HUES6 (cell line): ENCODE data around the gene NETO1.

Experiments used
- H3K27ac ChIP-seq: 2 replicates; pipeline ENCODE4 v1.7.0; 2013; ENCODE audit warnings: low read depth, mild to moderate bottlenecking, low read length, inconsistent platforms
- H3K27me3 ChIP-seq: 2 replicates; pipeline ENCODE4 v1.6.1; 2013; ENCODE audit warnings: low read length; ENCODE audit not compliant: control insufficient read depth, insufficient read depth
- H3K36me3 ChIP-seq: 2 replicates; pipeline ENCODE4 v1.6.1; 2013; ENCODE audit warnings: low read length; ENCODE audit not compliant: control insufficient read depth, insufficient read depth
- H3K4me1 ChIP-seq: 2 replicates; pipeline ENCODE4 v1.6.1; 2013; ENCODE audit warnings: low read length; ENCODE audit not compliant: control insufficient read depth, insufficient read depth
- H3K4me3 ChIP-seq: 2 replicates; pipeline ENCODE4 v1.5.1; 2013; ENCODE audit warnings: low read depth, low read length
- H3K9ac ChIP-seq: one replicate; pipeline ENCODE4 v1.6.1; 2013; ENCODE audit warnings: mild to moderate bottlenecking, low read length
- H3K9me3 ChIP-seq: 2 replicates; pipeline ENCODE4 v1.6.1; 2013; ENCODE audit warnings: low read depth, low read length; ENCODE audit not compliant: control insufficient read depth, insufficient read depth

The NETO1 gene

GRCh38 chr18:72867746-72868584 is at the start of gene NETO1:
TSS of gene NETO1 (minus strand) at chr18:72867987. CDS start at chr18:72867291, 696 bp downstream.
- Histone ChIP-seq H3K27me3 (peaks cover 78% of the 10 kb centered on the region), H3K36me3 (no peaks in the 10 kb centered on the region; the same call in 1 of the 2 replicates), H3K9me3 (no peaks in the 10 kb centered on the region), H3K9ac (peak within 1 kb of the TSS; percentile 48), H3K4me1 (no peaks in the 10 kb centered on the region), H3K4me3 (peak within 1 kb of the TSS; percentile 81), H3K27ac (no peak within 1 kb of the TSS)

GRCh38 chr18:72910045-72910444 is 42.3 kb upstream of the NETO1 start:
- Histone ChIP-seq H3K27ac (no peak overlapping the region), H3K4me1 (no peaks in the 10 kb centered on the region), H3K27me3 (peaks cover 3% of the 10 kb centered on the region; the same call in 1 of the 2 replicates), H3K36me3 (no peaks in the 10 kb centered on the region), H3K9me3 (no peaks in the 10 kb centered on the region), H3K4me3 (no peak overlapping the region), H3K9ac (no peak overlapping the region)

GRCh38 chr18:72908181-72908580 is 40.4 kb upstream of the NETO1 start:
- no peak overlapping the region for H3K27ac ChIP-seq
- H3K9ac ChIP-seq = no peak overlapping the region
- H3K36me3 ChIP-seq = no peaks in the 10 kb centered on the region
- H3K4me3 ChIP-seq = no peak overlapping the region
- H3K9me3 ChIP-seq = no peaks in the 10 kb centered on the region
- peaks cover 3% of the 10 kb centered on the region; the same call in 1 of the 2 replicates for H3K27me3 ChIP-seq
- H3K4me1 ChIP-seq = no peaks in the 10 kb centered on the region

- no peaks in the 10 kb centered on the region for H3K36me3 ChIP-seq
- peaks cover 2% of the 10 kb centered on the region; the same call in 1 of the 2 replicates for H3K27me3 ChIP-seq
- no peak overlapping the region for H3K9ac ChIP-seq
- H3K27ac ChIP-seq = no peak overlapping the region
- H3K4me1 ChIP-seq = no peaks in the 10 kb centered on the region
- no peak overlapping the region for H3K4me3 ChIP-seq
- H3K9me3 ChIP-seq = no peaks in the 10 kb centered on the region
These were observed 35.2 kb upstream of the NETO1 start for GRCh38 chr18:72903033-72903432.

- Histone ChIP-seq H3K36me3 (no peaks in the 10 kb centered on the region), H3K27me3 (no peaks in the 10 kb centered on the region), H3K9me3 (no peaks in the 10 kb centered on the region)
These were observed 31.6 kb upstream of the NETO1 start for GRCh38 chr18:72899338-72899737.

GRCh38 chr18:72898870-72899269 is 31.1 kb upstream of the NETO1 start:
- H3K27me3 ChIP-seq = no peaks in the 10 kb centered on the region
- no peak overlapping the region for H3K4me3 ChIP-seq
- H3K9me3 ChIP-seq = no peaks in the 10 kb centered on the region
- H3K27ac ChIP-seq = no peak overlapping the region
- no peaks in the 10 kb centered on the region for H3K4me1 ChIP-seq
- no peak overlapping the region for H3K9ac ChIP-seq
- no peaks in the 10 kb centered on the region for H3K36me3 ChIP-seq

More at GRCh38 chr18:72899338-72899737, 31.6 kb upstream of the NETO1 start:
- Histone ChIP-seq H3K4me3 (no peak overlapping the region), H3K9ac (no peak overlapping the region), H3K27ac (no peak overlapping the region), H3K4me1 (no peaks in the 10 kb centered on the region)

GRCh38 chr18:72895548-72895947 is 27.8 kb upstream of the NETO1 start:
- H3K27me3 ChIP-seq = no peaks in the 10 kb centered on the region
- H3K36me3 ChIP-seq = no peaks in the 10 kb centered on the region
- H3K9me3 ChIP-seq = no peaks in the 10 kb centered on the region
- H3K9ac ChIP-seq = no peak overlapping the region
- H3K4me3 ChIP-seq = no peak overlapping the region
- no peak overlapping the region for H3K27ac ChIP-seq
- H3K4me1 ChIP-seq = no peaks in the 10 kb centered on the region

GRCh38 chr18:72878561-72878960 is 10.8 kb upstream of the NETO1 start:
- H3K27ac ChIP-seq = no peak overlapping the region
- no peaks in the 10 kb centered on the region for H3K27me3 ChIP-seq
- H3K9ac ChIP-seq = no peak overlapping the region
- no peaks in the 10 kb centered on the region for H3K9me3 ChIP-seq
- peaks cover 3% of the 10 kb centered on the region; the same call in 1 of the 2 replicates for H3K4me1 ChIP-seq
- no peaks in the 10 kb centered on the region for H3K36me3 ChIP-seq
- no peak overlapping the region for H3K4me3 ChIP-seq

- H3K9ac ChIP-seq = no peak overlapping the region
- no peaks in the 10 kb centered on the region for H3K36me3 ChIP-seq
- peaks cover 3% of the 10 kb centered on the region; the same call in 1 of the 2 replicates for H3K4me1 ChIP-seq
- H3K27me3 ChIP-seq = no peaks in the 10 kb centered on the region
- no peaks in the 10 kb centered on the region for H3K9me3 ChIP-seq
- no peak overlapping the region for H3K27ac ChIP-seq
- H3K4me3 ChIP-seq = no peak overlapping the region
These were observed 10.4 kb upstream of the NETO1 start for GRCh38 chr18:72878143-72878542.

- no peaks in the 10 kb centered on the region for H3K4me1 ChIP-seq
- no peaks in the 10 kb centered on the region for H3K36me3 ChIP-seq
- no peaks in the 10 kb centered on the region for H3K9me3 ChIP-seq
- no peak overlapping the region for H3K27ac ChIP-seq
- no peak overlapping the region for H3K9ac ChIP-seq
- peaks cover 58% of the 10 kb centered on the region for H3K27me3 ChIP-seq
- no peak overlapping the region for H3K4me3 ChIP-seq
These were observed 3.3 kb upstream of the NETO1 start for GRCh38 chr18:72871091-72871490.
